GDM1 (cell line): Measurements from ENCODE around the gene NFIX.

Experiments
- DNase-seq: peaks from one replicate; lab custom pipeline; 2025; lab: John Stamatoyannopoulos, UW

NFIX gene

DNA sequence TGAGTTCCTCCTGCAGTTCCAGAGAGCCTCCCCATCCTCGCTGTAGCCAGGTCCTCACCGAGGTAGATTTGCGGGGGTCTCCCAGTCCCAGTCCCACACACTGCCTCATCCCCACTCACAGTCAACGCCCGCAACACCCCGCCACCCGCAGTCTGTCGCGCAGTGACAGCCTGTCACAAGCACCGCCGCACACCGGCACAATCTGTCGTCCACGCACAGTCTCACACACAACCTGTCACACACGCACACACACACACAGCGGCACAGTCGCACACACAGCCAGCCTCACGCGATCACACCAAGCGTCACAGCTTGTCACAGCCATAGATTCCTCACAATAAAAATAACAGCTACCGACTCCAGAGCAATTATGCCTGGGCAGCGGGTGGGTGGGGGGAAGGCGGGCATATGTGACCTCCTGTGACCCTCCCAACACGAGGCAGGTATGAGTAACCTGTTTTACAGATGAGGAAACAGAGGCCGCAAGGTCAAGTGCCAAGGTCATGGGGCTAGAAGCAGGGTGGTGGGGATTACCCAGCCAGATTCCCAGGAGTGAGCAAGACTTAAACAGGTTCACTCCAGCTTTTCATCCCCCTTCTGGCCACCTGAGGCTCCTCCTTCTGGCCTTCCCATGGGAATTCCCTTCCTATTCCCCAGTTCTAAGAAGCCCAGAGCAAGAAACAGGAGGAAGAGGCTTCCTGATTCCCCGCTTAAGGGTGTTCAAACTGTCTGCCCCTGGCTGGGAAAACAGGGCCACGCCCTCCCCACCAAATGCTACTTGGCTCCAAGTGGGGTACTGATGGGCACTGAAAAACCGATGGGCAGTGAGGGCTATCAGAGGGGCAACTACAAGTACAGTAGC is 13.9 kb downstream of the NFIX start:
- no peak for DNase-seq

- no peak for DNase-seq
Observed at GRCh38 chr19:13010038-13010991, 15.0 kb downstream of the NFIX start.

DNA sequence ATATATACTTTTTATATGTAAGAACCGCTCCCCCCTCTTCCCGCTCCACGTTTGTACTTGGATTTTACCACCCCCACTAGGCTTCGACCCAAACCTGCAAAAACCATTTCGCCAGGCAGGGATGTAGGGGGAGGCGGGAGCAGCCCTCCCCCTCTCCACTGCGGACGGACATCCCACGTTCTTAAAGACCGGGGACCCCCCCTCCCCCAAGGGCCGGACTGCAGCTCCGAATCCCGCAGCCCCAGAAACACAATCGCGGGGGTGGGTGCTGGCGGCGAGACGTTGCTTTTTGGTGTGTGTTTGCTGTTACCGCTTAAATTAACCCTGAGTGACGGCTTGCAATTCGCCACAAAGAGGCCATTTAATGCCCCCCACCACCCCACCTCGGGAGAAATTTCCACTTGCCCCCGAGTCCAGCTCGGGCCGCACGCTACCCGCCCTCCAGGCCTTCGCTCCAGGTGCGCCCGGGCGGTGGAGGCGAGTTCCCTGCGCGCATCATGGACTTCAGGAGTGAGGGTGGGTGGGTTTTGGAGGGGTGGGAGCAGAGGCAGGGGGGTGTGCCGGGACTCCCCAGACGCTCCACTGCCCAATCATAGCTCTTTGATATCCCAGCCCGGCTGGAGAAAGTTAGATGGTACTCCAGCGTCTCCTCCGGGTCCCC is 15.8 kb downstream of the NFIX start:
- no peak for DNase-seq

DNA sequence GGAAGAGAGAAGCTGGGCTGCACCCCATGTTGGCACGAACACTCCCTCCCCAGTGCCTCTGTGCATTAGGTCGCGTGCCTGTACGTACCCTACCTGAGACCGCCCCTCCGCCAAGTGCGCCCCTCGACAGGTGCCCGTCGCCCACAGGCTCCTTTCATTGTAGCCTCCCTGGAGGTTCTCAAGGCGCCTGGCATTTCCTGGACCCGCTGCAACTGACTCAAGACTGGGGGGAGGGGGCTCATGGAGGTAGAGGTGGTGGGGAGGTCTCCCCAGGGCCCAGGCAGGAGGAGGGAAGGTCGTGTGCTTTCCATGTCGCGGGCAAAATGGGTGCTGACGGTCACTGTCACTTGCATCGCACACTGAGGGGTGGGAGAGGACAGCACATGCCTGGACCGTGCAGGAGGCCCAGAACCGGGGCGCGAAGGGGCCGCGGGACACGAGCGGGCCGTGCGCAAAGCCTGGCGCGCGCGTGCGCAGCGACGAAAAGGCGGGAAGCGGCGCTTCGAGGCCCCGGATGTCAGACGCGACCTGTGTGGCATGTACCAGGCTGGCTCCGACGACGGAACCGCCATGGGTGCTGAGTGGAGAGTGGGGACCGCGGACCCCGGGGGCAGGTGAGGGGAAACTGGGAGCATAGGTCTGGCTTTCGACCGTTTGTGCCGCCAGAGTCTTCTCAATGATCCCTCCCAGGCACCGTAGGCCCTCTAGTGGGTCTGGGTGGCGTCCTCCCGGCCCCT is 16.5 kb downstream of the NFIX start:
- no peak for DNase-seq

DNA sequence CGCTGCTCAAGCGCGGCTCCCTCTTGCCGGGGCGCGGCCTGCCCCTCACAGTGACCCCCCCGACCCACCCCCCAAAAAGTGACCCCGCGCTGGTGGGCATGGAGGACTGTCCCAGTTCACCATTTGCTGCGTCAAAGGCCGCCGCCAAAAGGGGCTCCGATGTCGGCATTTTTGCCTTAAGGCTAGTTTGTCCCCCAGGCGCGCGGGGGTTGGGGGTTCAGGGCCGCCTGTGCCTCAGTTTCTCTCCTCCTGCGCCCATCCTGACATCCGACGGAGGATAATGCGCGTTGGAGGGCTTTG is 17.1 kb downstream of the NFIX start:
- no peak for DNase-seq

- no peak for DNase-seq
Observed at GRCh38 chr19:13012690-13013608, 17.7 kb downstream of the NFIX start.

DNA sequence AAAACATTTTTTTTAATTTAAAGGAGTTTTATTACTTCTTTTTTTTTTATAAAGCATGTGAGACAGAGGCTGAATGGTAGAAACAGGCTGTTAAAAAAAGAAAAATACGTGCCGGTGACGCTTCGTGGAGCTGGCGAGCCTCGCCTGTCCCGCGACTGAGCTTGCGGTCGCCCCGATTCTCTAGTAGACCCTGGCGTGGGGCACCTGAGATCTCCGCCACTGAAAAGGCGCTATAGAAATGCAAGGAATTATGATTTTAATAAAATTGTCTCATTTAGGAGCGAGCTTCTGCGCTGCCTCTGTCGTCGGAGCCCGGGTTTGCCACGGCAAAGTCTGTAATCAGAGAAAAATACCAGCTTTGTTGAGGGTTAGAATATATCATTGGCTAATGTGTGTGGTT is 18.4 kb downstream of the NFIX start:
- DNase-seq = no peak

- DNase-seq = peak; percentile 19
Observed at GRCh38 chr19:13014101-13014920, 19.0 kb downstream of the NFIX start.

DNA sequence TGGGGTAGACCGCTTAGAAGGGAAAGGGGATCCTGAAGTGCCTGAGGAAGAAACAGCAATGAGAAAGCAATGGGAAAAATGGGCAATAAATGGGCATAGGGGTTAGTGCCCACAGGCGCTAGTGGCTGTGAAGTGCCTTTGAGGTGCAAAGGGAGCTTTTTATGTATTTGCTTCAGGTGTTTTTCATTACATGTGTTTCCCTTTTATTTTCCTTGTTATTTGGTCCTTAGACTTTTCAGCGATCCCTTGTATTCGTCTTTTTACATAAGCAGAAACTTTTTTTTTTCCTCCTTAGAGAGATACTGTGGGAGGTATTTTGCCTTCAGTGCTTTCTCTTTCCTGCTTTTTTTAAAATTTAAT is 19.6 kb downstream of the NFIX start:
- DNase-seq = no peak

DNA sequence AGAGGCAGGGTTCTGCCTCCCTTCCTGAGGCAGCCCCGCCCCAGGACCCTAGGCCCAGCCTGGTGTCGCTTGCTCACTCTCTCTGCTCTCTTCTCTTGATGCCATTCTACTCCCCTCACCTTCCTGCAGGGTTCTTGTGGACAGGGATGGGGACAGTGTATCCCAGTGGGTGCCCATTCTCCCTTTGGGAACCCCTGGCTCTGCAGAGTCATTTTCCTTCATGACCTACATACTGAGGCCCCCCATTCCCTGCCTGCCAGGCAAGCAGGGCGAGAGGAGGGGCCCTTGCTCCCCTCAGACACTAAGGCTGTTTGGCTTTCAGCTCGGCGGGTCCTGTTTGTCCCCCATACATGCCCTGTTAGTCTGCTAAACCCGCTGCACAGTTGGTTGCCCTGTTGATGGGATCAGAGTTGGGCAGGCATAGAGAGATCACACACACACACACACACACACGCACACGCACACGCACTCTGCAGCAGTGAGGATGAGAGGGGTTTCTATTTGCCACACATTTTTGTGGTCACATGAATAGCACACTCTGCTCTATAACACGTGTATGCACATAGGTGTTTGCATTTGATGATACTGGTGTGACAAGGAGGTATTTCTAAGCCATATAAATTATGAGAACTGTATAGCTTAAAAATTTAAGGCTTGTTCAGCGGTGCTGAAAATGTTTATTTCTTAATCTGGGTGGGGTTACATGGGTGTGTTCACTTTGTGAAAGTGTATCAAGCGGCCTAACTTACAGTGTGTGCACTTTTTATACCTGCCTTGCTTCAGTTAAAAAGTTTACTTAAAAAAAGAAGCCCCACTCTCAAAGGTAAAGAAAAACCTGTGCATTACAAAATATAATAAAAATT is 20.3 kb downstream of the NFIX start:
- no peak for DNase-seq

DNA sequence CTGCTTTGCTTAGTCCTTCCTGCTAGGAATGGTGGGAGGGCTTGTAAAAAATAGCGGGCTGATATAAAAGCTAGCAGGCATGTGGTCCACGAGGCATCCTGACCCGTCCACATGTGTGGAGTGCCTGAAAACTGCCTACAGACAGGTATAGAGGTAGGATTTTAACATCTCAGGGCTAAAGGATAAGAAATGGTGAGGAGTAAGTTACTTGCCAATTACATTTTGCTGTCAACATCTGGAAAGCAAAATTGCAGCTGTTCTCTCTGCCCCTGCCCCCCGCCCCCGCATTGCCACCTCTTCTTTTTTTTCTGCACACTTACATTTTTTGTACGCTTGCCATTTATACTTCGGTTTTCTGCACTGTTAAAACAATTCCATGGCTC is 21.0 kb downstream of the NFIX start:
- no peak for DNase-seq

GRCh38 chr19:13016628-13017305 is 21.5 kb downstream of the NFIX start:
- DNase-seq = no peak

DNA sequence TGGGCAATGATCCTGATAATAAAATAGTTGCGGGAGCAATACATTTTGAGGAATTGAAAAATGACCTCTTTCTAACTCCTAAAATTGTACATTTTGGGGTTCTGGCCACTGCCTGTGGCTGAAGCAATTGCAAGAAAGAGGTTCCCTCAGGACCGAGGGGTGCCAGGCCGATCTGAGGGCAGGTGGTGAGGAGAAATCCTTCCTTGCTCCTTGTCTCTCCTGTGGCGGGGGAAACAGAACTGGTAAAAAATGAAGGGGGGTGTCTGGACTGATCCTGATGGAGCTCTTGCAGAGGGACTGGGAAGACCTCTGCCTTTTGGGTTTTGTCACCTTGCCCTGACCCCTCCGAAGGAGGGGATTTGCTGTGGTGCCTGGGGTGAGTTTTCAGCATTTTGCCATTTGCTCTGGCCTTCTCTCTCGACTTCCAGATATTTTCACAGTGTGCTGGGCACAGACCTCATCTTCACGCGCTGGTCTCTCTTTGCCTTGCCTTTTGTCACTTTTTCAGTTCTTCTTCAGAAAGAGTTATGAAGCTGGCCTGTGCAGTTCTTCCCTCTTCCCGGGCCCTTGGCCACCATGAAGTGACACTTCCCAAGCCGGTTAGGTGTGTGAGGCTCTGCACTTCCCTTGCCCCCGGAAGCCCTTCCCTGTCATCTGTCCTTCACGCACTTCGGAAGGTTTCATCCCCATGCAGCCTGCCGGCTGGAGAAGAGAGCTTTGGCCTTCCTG is 22.2 kb downstream of the NFIX start:
- DNase-seq = no peak

DNA sequence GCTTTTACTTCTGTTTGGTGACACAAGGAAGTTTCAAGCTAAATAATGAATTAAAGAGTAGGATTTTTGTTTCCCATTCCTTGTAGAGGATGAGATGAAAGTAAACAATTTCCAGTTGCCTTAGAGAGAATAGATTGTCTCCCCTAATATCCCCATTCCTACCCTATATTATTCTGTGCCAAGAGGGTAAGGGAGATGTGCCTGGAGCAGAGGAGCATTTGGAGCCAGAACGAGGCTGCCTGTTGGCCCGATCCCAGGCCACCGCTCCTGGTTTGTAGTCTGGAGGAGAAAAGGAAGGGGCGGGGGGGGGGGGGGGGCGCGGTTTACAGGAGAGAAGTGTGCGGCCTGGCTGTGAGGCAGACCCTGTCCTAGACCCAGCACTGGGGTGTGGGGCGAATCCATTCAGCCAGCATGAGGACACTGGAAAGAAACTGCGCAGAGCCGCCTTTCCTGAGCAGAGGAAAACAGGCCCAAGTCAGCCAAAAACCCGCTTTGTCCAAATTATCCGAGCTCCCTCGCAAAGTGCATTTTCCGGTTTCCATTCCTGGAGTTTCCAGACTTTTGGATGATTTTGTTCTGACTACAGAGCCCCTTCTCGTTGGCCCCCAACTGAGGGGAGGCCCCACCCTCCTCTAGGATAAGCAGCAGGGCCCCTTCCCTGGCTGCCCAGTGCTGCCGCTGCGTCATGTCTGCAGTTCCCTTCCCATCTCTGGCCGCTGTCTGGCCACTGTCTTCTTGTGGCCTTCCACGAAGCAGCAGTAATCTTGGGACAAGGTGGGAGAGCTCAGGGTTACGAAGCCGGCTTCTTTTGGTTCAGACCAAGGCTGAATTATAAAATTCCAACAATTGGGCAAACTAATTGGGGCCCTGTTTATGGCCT is 23.0 kb downstream of the NFIX start:
- DNase-seq = no peak

DNA sequence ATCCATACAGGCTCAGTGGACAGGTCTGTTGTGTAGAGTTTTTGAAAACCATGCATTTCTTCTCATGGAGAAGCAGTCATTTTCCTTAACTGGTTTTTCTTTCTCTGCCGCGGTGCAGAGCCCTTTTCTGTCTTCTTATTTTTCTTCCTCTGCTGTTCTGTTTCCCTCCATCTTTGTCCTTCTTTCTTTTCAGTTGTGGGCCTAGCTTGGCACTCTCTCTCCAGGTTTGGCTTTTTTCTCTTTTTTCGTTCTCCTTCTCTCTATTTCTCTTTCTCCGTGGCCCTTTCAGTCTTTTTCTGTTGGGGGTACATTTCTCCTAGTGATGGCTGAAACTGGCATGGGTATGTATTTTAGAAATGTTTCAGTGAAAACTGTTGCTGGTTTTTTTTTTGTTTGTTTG is 24.1 kb downstream of the NFIX start:
- DNase-seq = no peak

DNA sequence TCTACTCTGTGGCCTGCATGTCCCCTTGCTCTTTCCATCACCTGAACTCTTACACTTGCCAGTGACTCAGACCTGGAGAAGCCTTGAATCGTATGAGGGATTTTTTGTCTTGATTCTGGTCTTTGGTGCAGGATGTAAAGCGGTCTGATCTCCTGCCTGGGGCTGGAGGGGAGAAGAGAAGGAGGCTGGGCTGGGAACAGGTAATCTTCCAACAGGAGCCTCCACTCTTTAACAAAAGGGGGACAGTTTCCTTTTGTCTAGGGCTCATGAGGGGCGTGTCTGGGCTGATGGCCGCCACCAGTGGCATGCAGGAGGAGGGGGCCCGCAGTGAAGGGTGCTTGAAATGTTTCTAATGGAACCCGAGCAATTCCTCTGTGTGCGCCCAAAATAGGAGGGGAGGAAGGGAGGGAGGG is 24.7 kb downstream of the NFIX start:
- no peak for DNase-seq
